LNCAP (cell line): ENCODE measurements around the gene HDAC4.

ENCODE experiments used
- TF ChIP-seq, protein P1 (sequence below): fragments of 450-650 bp; IDR thresholded peaks from 2 replicates; pipeline ENCODE4 v1.5.1; 2017; ENCODE audit warnings: mild to moderate bottlenecking

Gene HDAC4

DNA sequence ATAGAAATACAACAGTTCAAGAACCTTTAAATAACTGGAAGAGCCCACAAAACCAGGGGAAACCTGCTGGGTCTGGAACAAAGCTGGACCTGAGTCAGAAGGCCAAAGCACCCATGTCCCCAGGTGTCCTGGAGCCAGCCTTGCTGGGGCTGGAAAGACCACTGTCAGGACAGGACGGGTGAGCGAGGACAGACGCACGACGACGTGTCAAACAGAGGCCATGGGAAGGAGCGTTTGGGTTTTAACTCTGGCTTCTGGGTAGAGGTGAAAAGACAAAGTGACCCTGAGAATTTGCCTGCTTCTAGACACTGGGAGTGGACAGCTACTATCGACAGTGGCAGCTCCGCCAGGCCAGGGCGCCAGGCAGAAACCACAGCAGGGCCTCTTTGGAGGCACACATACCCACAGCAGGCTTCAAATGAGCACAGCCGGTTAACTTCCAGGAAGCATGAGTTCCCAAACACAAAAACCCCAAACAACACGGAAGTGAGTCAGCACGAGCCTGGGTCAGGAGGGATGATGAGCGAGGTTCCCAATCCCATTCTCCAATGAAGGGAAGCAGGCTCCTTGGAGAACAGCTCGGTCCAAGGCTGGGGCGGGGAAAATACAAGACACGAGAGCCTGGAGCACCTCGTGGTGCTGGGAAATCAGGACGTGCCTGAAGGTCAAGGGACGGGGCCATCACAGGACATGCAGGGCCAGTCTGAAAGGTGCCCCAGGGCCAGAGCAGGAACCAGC, 344.9 kb downstream of the HDAC4 start:
- TF ChIP-seq, protein P1, sequence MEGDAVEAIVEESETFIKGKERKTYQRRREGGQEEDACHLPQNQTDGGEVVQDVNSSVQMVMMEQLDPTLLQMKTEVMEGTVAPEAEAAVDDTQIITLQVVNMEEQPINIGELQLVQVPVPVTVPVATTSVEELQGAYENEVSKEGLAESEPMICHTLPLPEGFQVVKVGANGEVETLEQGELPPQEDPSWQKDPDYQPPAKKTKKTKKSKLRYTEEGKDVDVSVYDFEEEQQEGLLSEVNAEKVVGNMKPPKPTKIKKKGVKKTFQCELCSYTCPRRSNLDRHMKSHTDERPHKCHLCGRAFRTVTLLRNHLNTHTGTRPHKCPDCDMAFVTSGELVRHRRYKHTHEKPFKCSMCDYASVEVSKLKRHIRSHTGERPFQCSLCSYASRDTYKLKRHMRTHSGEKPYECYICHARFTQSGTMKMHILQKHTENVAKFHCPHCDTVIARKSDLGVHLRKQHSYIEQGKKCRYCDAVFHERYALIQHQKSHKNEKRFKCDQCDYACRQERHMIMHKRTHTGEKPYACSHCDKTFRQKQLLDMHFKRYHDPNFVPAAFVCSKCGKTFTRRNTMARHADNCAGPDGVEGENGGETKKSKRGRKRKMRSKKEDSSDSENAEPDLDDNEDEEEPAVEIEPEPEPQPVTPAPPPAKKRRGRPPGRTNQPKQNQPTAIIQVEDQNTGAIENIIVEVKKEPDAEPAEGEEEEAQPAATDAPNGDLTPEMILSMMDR, result no peak

- TF ChIP-seq, protein P1, result no peak
Measured at GRCh38 chr2:239054921-239055320, 345.9 kb downstream of the HDAC4 start.

GRCh38 chr2:239053801-239054503, 346.9 kb downstream of the HDAC4 start:
- TF ChIP-seq, protein P1, result no peak

GRCh38 chr2:239052798-239053665, 347.8 kb downstream of the HDAC4 start:
- TF ChIP-seq, protein P1, result no peak

GRCh38 chr2:239051891-239052445, 348.9 kb downstream of the HDAC4 start:
- TF ChIP-seq, protein P1, result no peak

DNA sequence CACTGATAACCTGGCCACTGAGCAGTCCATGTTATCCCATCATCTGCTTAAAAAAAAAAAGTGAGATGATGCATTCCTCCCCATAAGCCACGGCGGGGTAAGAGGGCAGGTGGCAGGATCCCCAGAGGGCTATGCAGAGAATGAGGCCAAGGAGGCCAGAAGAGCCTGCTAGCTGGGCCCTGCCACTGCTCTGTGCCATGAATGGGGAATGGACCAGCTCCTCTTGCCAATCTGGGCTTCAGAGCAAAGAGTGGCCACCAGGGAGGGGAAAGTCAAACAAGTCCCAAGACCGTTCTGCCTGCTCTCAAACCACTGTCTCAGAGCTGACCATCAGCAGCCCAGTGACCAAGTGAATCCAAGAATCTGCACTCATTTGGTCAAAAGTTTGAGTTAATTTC, 350.6 kb downstream of the HDAC4 start:
- TF ChIP-seq, protein P1, result no peak
